ENCODE results near the gene TBC1D9. TPM values are rescaled to one million over a fixed set of nuclear protein-coding genes. Genes with fewer than 3 reads are reported as not detected.

Gene TBC1D9
- total RNA-seq, 1 donor from 2014 or later, result 34.6 TPM

DNA sequence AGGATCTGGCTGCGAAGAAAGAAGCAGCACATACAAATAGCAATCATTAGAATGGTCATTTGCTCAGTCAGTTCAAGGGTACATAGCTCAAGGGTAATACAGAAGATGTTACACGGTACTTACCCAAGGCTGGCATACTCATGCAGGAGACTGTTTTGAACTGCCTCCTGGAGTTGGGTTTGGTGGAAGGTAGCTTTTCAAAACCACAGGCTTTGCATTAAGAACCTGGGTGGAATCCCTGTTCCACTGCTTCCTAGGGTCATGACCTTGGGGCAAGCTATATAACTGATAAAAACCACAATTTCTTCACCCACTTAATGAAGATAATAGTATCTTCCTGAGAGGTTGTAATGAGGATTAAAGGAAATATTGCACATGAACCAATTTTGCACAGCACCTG, 36.5 kb downstream of the TBC1D9 start:
- H3K27me3 ChIP-seq (ENCODE audit: control insufficient read depth, insufficient read depth, low read length), result no peaks in the 10 kb centered on the region
- DNase-seq (ENCODE audit: low read depth), result no peak
- TF ChIP-seq, protein P1, sequence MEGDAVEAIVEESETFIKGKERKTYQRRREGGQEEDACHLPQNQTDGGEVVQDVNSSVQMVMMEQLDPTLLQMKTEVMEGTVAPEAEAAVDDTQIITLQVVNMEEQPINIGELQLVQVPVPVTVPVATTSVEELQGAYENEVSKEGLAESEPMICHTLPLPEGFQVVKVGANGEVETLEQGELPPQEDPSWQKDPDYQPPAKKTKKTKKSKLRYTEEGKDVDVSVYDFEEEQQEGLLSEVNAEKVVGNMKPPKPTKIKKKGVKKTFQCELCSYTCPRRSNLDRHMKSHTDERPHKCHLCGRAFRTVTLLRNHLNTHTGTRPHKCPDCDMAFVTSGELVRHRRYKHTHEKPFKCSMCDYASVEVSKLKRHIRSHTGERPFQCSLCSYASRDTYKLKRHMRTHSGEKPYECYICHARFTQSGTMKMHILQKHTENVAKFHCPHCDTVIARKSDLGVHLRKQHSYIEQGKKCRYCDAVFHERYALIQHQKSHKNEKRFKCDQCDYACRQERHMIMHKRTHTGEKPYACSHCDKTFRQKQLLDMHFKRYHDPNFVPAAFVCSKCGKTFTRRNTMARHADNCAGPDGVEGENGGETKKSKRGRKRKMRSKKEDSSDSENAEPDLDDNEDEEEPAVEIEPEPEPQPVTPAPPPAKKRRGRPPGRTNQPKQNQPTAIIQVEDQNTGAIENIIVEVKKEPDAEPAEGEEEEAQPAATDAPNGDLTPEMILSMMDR (IDR thresholded peaks at IDR 0.05; ENCODE audit: insufficient read depth, low read length, poor library complexity, severe bottlenecking), result no peak
- H3K4me3 ChIP-seq (ENCODE audit: low read depth, low read length), result no peak overlapping the region
- no peaks in the 10 kb centered on the region for H3K36me3 ChIP-seq (ENCODE audit: control insufficient read depth, insufficient read depth, low read length)

DNA sequence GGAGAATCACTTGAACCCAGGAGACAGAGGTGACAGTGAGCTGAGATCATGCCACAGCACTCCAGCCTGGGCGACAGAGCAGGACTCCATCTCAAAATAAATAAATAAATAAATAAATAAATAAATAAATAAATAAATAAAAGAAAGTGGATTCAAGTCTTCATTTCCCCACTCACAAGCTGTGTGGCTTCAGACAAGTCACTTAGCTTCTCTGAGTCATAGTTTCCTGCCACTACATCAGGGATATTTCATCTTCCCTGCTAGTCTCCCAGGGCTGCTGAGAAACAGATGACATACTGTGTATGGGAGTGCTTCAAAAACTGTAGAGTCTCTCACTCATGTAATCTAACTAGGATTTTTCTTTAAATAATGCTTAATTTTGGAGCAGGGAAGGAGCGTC, 37.2 kb downstream of the TBC1D9 start:
- no peak overlapping the region for H3K4me3 ChIP-seq (ENCODE audit: low read depth, low read length)
- H3K36me3 ChIP-seq (ENCODE audit: control insufficient read depth, insufficient read depth, low read length), result no peaks in the 10 kb centered on the region
- DNase-seq (ENCODE audit: low read depth), result no peak
- TF ChIP-seq, protein P1 (IDR thresholded peaks at IDR 0.05; ENCODE audit: insufficient read depth, low read length, poor library complexity, severe bottlenecking), result no peak
- no peaks in the 10 kb centered on the region for H3K27me3 ChIP-seq (ENCODE audit: control insufficient read depth, insufficient read depth, low read length)

DNA sequence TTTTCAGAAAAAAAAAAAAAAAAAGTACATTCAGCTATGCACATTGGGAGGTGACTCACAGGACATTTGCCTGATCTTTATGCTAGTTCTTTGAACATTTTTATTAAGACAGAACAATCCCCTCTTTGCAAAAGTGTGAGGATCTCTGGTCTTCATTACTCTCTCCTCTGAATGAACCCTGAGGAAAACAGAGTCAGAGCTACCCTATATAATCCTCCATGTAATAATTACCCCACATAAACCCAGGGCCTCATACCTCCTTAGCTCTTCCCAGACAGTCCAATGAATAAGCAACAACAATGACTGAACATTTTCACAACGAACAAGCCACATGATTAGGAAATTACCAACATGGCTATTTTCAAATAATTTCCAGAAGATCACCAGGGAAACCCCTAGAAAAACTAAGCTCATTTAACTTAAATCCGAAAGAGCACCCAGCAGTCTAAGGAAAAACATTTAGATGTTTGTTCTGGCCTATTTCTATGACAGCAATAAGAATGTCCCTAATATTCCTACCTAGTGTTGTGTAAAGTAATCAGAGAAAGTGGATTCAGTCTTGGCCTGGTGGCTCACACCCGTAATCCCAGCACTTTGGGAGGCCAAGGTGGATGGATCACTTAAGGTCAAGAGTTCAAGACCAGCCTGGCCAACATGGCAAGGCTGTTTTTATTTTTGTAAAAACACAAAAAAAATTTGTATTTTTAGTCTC, 37.8 kb downstream of the TBC1D9 start:
- Histone ChIP-seq H3K36me3 (ENCODE audit: control insufficient read depth, insufficient read depth, low read length) (no peaks in the 10 kb centered on the region), H3K27me3 (ENCODE audit: control insufficient read depth, insufficient read depth, low read length) (no peaks in the 10 kb centered on the region), H3K4me3 (ENCODE audit: low read depth, low read length) (no peak overlapping the region)
- DNase-seq (ENCODE audit: low read depth), result peak; percentile 37
- TF ChIP-seq, protein P1 (IDR thresholded peaks at IDR 0.05; ENCODE audit: insufficient read depth, low read length, poor library complexity, severe bottlenecking), result no peak

DNA sequence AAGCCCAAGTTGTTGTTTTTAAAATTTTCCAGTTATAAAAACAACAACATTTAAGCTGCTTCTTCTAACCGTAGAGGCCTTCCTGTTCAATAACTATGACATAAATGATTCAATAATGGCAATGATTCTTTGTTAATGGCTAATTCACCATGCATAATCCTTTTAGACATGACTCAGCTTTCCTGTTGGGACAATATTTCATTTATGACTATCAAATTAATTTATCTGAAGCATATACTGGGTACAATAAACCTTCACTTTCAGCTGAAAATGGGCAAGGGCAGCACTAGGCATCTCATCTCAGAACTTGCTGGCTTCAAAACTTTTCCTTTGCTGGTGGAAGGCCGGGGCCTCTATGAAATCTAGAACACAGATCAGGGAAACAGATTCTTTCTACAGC, 38.9 kb downstream of the TBC1D9 start:
- Histone ChIP-seq H3K4me3 (ENCODE audit: low read depth, low read length) (no peak overlapping the region), H3K27me3 (ENCODE audit: control insufficient read depth, insufficient read depth, low read length) (no peaks in the 10 kb centered on the region), H3K36me3 (ENCODE audit: control insufficient read depth, insufficient read depth, low read length) (no peaks in the 10 kb centered on the region)
- no peak for DNase-seq (ENCODE audit: low read depth)
- TF ChIP-seq, protein P1 (IDR thresholded peaks at IDR 0.05; ENCODE audit: insufficient read depth, low read length, poor library complexity, severe bottlenecking), result no peak

DNA sequence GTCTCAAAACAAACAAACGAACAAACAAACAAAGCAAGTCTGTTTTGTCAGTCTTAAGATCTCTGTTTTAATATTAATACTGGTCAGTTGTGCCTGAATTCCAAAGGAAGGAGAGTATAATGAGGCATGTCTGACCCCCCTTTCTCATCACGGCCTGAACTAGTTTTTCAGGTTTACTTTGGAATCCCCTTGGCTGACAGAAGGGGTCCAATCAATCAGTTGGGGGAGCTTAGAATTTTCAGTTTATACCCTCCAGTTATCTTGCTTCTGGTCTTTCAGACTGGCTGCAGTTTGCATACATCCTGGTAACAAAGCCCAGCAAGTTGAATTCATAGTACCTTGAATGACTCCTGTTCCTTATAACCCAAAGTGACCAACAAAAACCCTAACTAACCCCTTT, 41.1 kb downstream of the TBC1D9 start:
- TF ChIP-seq, protein P1 (IDR thresholded peaks at IDR 0.05; ENCODE audit: insufficient read depth, low read length, poor library complexity, severe bottlenecking), result no peak
- H3K27me3 ChIP-seq (ENCODE audit: control insufficient read depth, insufficient read depth, low read length), result no peaks in the 10 kb centered on the region
- no peaks in the 10 kb centered on the region for H3K36me3 ChIP-seq (ENCODE audit: control insufficient read depth, insufficient read depth, low read length)
- DNase-seq (ENCODE audit: low read depth), result no peak
- H3K4me3 ChIP-seq (ENCODE audit: low read depth, low read length), result no peak overlapping the region

DNA sequence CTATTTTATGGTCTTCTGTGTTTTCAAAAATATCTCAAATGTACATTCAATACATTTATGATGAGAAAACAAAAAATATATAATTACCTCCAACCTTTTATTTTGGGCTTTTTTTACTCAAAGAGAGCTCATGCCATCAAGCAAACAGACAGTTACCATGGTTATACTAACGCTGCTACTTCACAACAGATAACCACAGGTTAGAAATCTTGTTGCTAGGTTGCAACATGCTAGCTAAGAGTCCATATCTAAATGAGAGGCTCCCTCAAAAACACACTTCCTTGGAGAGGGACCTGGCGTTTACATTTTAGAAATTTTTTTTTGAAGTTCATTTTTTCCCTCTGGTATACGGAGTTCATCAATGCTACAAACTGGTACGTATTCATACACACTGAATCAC, 44.3 kb downstream of the TBC1D9 start:
- no peaks in the 10 kb centered on the region for H3K36me3 ChIP-seq (ENCODE audit: control insufficient read depth, insufficient read depth, low read length)
- no peak overlapping the region for H3K4me3 ChIP-seq (ENCODE audit: low read depth, low read length)
- no peaks in the 10 kb centered on the region for H3K27me3 ChIP-seq (ENCODE audit: control insufficient read depth, insufficient read depth, low read length)
- TF ChIP-seq, protein P1 (IDR thresholded peaks at IDR 0.05; ENCODE audit: insufficient read depth, low read length, poor library complexity, severe bottlenecking), result no peak
- no peak for DNase-seq (ENCODE audit: low read depth)

All from kidney epithelial cell (primary cell).